Right hindlimb (tissue), 1 donor: Measurements from ENCODE around the gene MYH8.

Experiments
- DNase-seq: peaks from one replicate; pipeline ENCODE4 v3.0.0-alpha.2; 2018

The MYH8 gene

DNA sequence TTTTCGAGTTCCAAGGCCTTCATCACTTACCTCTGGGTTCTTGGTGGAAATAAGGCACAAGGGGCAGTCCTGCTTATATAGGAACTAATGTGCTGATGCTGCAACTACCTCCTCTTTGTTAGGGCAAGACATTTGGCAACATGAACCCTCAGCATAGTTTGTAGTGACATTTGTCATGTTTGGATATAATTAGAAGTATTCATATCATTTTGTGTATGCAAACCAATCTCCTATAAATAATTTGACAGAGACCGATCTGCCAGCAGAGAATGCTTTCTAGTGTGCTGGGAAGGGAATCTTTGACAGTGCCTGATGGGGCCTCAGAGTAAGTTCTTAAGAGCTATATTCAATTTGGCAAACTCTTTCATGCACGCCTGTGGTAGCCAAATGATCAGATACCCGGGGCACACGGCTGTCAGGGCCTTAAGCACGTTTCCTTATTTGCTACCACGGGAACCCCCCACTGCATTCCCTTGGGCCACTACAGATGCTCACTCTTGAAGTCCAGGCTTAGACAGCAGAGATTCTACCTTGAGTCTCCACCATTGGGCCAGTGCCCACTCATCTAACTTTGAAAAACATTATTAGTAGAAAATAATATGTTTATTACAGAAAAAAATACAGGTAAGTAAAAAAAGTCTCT is at the start of gene MYH8:
MYH8 (minus strand) TSS at position 51 of the 643 bp plus-strand sequence. CDS start 1,723 bp downstream, outside the sequence.
- DNase-seq, result no peak

DNA sequence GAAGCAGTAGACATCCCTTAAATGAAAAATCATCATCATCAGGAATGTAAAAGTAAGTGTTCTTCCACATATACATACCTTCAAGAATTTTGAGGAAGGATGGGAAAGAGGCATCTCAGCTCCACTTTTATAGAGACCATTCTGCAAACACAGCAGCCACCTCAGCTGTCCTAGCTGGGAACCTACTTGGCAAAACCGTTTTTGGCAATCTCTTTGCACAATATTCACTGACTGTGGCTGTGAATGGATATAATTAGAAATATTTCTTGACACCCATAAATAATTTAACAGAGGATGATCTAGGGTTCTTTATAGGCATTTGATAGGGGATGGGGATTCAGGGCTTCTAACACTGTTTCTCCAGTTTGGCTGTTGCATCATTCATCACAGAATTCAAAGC is 47.7 kb upstream of the MYH8 start, which contains the start of gene MYH4:
MYH4 (minus strand) TSS at position 101 of the 400 bp plus-strand sequence. CDS start 2,814 bp downstream, outside the sequence.
- DNase-seq, result no peak

DNA sequence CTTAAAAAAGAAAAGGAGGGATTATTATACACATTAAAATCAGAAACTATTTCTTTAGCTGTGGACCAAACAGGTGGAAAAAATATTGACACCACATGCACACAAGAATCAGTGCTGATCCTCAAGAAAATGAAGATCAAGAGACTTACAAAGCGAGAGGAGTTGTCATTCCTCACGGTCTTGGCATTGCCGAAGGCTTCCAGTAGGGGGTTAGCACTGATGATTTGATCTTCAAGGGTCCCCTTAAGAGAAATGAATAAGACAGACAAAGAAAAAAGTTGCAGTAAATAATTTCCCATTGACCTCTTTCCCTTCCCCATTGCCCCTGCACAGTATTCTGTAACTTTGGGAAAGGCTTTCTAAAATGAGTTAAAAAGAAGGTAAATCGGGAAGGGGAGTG is 41.7 kb upstream of the MYH8 start:
- no peak for DNase-seq

DNA sequence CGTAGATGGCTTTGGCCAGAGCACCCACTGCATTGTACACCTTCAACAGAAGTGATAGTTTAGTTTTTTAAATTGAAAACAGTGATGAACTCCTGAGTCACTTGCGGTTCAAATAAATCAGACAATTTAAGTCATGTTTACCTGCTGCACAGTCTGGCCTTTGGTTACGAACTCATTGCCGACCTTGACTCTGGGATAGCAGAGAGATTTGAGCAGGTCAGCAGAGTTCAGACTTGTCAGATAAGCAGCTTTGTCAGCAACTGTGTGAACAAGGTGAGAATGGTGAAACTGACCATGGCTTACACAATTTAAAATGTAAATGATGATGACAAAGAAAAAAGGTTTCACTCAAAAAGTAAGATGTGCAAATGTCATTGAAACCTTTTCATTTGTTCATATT is 38.3 kb upstream of the MYH8 start:
- DNase-seq, result no peak

DNA sequence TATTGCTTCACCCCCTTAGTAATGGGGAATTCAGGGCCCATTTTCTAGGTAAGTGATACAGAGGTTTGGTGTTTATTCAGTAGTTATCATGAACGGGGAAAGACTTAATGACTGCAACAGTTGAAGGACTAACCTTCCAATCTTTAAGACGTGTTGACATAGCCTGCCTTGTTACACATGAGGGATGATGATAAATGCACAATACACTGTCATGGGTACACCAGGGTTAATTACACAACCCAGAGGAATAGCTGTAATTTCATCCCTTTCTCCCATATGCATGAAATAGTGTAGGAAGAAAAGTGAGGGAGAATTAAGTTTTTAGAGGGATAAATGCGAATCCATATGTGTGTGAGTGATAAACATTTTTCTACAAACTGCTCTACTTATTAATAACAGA is 37.0 kb upstream of the MYH8 start:
- DNase-seq, result no peak

DNA sequence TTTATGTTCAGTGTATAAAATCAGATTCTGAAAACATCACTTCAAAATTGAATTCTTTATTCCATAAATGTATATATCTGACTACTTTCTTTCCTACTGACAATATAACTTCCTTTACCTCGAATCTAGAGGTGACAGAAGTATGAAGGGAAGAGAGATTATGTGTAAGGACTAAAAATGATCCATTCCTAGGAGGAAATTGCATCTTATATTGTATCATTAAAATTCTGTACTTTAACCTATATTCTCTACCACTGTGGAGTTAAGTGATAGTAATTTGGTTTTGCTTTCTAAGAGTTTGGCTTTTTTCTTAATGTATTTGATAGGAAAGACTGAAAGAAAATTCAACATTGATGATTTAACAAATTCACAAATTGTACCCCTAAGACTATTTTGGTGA is 36.2 kb upstream of the MYH8 start:
- no peak for DNase-seq

DNA sequence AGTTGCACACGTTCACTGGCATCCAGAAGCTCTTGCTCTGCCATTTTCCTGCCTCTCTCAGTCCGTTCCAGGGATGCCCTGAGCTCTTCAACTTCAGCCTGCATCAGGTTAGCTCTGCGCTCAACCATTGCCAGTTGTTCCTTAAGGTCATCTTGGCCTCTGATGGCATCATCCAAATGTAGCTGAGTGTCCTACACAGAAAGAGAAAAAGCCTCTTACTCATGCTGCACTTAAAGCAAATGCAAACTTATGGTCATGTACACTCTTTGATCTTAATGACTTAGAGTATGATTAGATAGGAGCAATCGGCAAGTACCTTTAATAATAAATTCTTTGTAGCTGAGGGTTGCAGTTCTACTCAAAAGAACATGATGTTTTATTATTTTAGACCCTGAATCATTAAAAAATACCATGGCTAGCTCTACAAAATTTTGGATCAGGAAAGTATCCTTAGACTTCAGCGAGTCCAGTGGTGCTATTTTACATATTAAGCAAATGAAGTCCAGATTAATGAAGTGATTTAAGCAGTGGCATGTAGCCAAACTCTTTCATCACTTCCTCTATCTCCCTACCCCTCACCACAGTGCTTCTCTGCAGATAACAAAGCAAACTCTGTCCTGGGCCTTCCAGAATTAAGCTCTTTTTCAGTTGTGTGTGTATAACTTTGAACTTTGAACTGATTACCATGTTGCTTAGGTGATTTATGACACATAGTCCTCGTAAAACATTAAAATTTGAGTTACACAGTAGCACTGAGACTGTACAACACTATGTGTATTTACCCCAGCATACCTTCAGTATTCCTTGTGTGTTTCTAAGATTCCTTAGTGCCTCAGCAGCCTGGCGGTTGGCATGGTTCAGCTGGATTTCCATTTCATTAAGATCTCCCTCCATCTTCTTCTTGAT is 25.5 kb upstream of the MYH8 start:
- no peak for DNase-seq

DNA sequence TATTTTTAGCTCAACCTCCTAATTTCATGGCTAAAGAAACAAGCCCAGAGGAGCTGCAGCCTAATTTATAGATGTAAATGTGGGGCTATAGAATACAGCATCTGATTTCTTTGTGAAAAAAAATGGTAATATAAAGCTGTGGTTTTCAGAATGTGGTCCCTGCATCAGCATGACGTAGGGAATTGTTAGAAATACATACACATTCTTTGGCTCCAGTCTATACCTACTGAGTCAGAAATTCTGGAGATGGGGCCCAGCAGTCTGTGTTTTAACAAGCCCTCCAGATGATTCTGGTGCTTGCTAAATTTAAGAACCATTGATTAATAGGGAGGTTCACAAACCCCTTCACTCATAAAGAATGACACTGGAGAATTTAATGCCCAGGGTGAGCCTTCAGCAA is 18.1 kb upstream of the MYH8 start:
- DNase-seq, result no peak

DNA sequence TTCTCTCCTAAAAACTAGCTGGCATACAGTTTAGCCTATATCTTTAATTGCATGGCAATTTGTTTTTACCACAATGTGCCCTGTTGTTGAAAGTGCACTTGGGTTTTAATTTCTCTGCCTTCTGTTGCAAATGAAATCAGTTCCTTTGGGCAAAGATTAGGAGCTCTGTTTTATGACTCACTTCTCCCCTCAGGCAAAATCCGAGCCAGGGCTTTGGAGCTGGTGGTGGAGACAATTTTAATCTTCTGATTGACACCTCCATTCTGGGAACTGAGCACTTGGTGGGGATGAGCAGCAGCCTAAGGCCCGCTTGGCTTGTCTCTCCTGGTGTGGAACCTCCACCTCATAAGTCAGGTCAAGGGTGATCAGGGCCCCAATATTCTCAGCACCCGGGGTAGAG is 13.3 kb upstream of the MYH8 start:
- no peak for DNase-seq

DNA sequence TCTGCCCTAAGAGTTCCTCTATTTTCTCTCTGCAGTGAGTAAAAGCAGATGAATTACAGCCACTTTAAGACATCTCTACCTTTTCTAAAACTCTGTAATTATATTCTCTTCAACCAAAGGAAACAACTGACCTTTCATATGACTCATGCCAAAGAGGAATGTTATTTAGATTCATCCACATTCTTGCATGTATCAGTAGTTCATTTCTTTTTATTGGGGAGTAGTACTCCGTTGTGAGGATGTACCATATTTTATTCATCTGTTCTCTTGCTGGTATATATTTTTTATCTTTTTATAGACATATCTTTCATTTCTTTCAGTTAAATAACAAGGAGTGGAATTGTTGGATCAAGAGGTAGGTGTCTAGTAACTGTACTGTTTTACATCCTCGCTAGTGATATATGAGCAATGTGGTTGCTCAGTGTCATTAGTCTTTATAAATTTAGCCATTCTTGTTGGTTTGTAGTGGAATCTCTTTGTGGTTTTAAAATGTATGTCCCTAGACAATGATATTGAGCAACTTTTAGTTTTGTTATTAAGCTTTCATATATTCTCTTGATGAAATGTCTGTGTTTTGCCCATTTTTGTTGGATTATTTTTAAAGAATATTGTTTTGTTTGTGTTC is 7.8 kb upstream of the MYH8 start:
- no peak for DNase-seq

DNA sequence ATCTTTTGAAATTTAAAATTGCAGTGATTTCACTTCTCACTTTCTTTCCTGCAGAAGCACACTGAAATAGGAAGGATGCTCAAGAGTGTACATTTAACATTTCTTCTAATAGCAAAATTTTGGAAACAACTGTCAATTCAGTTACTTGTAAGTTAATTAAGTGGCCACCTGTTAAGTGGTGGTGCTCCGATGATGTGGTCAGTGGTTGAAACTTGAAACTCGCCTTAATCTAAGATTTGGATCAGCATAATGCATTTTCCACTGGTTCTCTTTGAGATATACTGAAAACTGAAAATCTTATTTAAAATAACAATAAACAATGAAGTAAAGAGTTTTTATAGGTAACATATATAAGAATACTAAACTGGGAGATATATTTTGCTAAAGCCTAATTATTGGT is 7.0 kb upstream of the MYH8 start:
- no peak for DNase-seq

DNA sequence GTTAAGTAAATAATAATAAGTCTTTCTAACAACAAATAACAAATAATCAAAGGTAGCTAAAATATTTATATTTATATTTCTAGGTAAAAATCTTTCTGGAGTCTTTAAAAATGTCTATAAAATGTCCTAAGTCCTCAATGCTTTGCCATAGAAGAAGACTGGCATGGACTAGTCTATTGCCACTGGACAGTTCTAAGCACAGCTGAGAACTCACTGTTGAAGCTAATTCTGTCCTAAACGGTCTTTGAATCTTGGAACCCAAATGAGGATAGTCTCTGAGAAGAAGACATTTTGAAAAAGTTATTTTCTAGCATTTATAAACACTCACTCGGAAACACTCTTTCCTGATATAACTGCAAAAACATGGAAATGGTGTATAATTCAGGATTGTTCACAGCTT is 539 bp downstream of the MYH8 start:
- DNase-seq, result no peak

DNA sequence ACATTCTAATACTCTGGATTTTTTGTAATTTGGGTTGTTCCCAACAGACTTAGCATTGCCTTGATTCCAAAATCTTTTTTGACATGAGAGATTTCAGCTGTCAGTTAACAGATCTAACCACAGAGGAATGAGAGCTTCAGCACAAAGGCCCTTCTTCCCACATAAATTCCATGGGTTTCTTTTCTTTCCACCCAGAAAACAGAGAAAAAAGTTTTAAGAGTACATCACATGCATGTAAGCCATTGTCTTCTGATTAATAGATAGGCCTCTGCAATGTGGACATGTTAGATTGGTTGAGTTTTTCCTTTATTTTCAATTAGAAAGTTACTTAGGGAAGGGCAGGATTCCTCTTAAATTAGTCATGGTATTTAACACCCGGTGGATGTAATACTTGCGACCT is 939 bp downstream of the MYH8 start:
- DNase-seq, result no peak

DNA sequence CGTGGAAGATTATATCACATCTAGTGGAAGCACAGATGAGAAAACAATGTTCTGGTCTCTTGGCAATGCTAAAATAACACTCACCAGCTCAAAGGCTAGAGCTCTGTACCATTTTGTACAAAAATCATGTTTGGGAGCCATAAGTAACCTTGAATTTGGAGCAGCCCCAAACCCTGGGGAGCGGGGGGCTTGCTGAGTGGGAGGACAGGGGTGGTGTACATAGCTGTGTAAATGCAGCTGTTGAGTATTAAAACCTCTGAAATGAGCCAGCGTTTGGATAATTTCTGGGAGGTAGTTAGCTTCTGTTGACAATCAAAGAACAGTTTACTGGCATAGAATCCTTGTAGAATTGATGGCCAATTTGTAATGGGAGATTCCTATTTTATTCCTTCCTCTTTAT is 4.3 kb downstream of the MYH8 start:
- peak; percentile 65 for DNase-seq

DNA sequence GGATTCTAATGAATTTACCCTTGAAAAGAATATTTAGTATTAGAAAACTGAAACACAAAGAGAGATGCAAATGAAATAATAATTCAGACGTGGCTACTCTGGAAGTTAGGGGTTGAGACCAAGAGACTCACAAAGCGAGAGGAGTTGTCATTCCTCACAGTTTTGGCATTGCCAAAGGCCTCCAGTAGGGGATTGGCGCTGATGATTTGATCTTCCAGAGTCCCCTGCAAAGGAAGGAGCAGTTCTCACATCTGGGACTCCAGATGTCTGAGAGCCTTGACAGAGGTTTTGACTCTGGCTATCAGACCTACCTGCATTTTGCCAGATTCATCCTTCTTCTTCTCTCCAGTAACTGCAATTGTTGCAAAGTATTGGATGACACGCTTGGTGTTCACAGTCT is 6.6 kb downstream of the MYH8 start:
- DNase-seq, result no peak

DNA sequence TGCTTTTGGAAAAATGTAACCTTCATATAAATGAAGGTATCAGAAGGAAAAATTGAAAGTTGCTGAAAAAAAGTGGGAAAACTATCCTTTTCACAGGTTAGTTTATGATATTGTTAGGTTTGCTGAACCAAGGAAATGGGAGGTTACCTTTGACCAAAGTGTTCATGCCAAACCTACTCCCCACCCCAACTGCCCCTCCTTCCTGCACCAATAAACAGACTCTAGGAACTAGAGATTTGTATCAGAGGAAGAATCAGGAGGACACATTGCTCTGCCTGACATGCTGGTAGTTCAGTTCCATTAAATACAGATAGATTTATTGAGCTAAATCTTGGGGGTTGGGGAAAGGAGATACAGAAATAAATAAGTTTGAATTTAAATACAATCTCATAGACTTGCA is 18.2 kb downstream of the MYH8 start:
- no peak for DNase-seq

DNA sequence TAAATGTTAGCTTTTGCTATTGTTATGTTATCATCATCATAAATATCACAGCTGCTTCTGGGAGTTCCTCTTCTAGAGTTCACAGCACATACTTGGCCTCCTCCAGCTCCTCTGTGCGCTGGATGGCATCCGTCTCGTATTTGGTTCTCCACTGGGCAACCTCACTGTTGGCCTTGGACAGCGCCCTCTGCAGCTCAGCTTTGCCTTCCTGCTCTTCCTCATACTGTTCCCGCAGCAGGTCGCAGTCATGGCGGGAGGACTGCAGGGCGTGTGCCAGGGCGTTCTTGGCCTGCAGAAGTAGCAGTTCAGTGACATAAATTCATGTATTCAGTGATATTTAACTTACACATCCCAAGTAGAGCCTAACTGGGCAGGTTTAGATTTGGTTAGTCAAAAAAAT is 23.4 kb downstream of the MYH8 start:
- no peak for DNase-seq

DNA sequence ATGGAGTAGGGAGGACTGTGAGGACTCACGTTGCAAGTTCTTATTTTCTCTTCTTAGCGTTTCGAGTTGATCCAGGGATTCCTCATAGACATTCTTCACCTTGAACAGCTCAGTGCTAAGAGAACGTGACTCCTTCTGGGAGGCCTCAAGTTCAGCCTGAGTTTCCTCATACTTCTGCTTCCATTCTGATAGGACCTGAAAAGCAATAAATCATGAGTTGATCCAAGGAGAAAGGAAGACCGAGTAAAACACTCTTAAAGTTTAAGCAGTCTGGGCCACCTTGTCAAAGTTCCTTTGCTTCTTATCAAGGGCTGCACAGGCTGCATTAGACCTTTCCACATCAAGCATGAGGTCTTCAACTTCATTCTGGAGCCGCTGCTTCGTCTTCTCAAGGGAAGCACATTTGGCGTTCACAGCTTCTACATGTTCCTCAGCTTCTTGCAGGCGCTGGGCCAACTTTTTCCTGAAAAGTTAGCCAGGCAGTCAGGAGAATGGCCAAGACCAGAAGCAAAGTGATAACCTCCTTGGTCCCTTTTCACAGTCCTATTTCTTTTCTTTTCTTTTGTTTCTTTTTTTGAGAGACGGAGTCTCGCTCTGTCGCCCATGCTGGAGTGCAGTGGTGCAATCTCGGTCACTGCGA is 25.1 kb downstream of the MYH8 start:
- DNase-seq, result no peak

DNA sequence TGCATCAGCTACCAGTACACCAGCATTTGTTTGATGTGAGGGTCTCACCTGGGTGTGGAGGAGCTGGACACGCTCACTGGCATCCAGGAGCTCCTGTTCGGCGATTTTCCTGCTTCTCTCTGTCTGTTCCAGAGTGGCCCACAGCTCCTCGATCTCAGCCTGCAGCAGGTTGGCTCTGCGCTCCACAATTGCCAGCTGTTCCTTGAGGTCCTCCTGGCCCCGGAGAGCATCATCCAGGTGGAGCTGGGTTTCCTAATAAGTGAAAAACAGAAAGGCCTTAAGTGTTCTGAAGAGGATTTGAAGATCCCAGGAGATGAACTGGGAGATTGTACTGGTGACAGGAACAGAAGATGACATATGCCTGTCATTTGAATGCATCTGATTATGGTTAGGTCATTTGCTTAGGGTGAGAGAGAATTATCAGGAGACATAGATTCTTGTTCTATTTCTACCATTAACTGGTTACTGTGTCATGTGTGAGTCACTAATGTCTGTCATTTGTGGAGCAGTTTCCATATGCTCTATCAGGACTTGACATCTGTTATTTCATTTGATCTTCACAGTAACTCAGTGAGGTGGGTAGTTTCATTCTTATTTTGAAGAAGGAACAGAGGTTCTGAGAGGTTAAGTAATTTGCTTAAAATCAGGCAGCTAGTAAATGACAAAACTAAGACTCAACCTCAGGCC is 27.4 kb downstream of the MYH8 start:
- no peak for DNase-seq

DNA sequence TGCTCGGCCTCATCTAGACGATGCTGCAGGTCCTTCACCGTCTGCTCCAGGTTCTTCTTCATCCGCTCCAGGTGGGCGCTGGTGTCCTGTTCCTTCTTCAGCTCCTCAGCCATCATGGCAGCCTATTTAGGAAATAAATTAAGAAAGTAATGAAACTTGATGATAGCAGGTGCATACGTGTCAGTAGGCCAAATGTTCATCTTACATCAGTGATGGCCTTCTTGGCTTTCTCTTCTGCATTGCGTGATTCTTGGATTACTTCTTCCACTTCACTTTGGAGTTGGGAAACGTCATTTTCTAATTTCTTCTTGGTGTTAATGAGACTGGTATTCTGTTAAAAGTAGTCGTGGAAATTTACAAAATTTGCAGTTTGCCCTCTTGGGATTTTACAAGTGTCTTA is 28.9 kb downstream of the MYH8 start:
- DNase-seq, result no peak

DNA sequence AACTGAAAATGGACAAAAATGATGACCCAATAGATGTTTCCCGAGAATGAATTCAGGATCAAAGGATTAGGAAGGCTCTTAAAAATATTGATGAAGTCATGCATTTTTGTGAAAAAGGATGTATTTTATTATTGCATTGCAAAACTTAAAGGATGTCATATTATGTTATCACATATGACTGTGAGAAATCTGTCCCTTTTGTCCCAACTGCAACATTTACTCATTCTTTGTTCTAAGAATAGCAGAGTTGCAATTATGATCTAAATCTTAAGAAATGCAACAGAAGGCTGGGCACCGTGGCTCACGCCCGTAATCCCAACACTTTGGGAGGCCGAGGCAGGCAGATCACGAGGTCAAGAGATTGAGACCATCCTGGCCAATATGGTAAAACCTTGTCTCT is 35.9 kb downstream of the MYH8 start:
- no peak for DNase-seq

DNA sequence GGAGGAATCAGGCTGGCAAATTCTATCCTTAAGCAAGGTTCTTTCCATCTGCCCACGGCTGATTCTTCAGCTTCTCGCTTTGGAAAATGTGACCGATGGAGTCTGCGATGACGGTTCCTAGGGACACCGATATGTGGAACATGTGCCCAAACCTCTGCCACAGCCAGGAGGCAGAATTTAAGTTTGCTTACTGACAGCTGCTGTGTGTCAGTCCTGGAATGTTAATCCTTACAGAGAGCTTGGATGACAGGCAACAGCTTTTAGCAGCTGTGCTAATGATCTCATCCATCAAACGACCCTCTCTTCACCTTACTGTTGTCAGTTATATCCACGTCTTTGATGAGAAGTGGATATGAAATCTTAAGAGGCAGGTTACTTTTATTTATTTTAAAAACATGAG is 37.6 kb downstream of the MYH8 start:
- peak; percentile 79 for DNase-seq
